KBM-7 (cell line): Measurements from ENCODE around the gene ADIPOQ.
"Not testable (repeated sequence)": the region's sequence is repeated elsewhere in the genome, so short reads cannot be mapped to it uniquely, and the experiment has no call there.

Experiments
- DNase-seq: peaks from one replicate; pipeline ENCODE4 v3.0.0-alpha.2; 2015
- in situ Hi-C: fragments of 300-500 bp; cut with MboI; formaldehyde crosslinking; loops from 2 replicates; pipeline ENCODE4 v1.14.3; 2020; ENCODE audit warnings: low sequenced_read_pairs, low pct_unique_long_range_greater_than_20kb, mixed read lengths

The ADIPOQ gene

GRCh38 chr3:186887507-186887938 lies 45.0 kb downstream of the ADIPOQ start:
- in situ Hi-C loops, DNase-seq: not testable (repeated sequence)

- peak; percentile 99 for DNase-seq
- in situ Hi-C loops, result no loop called here
Observed at GRCh38 chr3:186888569-186888968, 46.1 kb downstream of the ADIPOQ start.

GRCh38 chr3:186889698-186890097 lies 47.2 kb downstream of the ADIPOQ start:
- in situ Hi-C loops, result not testable (repeated sequence)

GRCh38 chr3:186890911-186891310 lies 48.4 kb downstream of the ADIPOQ start:
- in situ Hi-C loops, result no loop called here
- no peak for DNase-seq

More at GRCh38 chr3:186889698-186890097, 47.2 kb downstream of the ADIPOQ start:
- not testable (repeated sequence) for DNase-seq

- in situ Hi-C loops, DNase-seq: not testable (repeated sequence)
Observed at GRCh38 chr3:186893071-186893470, 50.6 kb downstream of the ADIPOQ start.

- DNase-seq, result no peak
- in situ Hi-C loops, result no loop called here
Observed at GRCh38 chr3:186895406-186895805, 52.9 kb downstream of the ADIPOQ start.

- no peak for DNase-seq
- in situ Hi-C loops, result no loop called here
Observed at GRCh38 chr3:186896006-186896405, 53.5 kb downstream of the ADIPOQ start.

GRCh38 chr3:186896875-186897274 lies 54.4 kb downstream of the ADIPOQ start:
- no peak for DNase-seq

GRCh38 chr3:186901135-186901734 lies 58.7 kb downstream of the ADIPOQ start:
- in situ Hi-C loops, result no loop called here
- no peak for DNase-seq

More at GRCh38 chr3:186896875-186897274, 54.4 kb downstream of the ADIPOQ start:
- in situ Hi-C loops, result no loop called here

GRCh38 chr3:186902154-186902553 lies 59.6 kb downstream of the ADIPOQ start:
- DNase-seq, result no peak

GRCh38 chr3:186902713-186903112 lies 60.2 kb downstream of the ADIPOQ start:
- in situ Hi-C loops, result no loop called here
- DNase-seq, result no peak

More at GRCh38 chr3:186902154-186902553, 59.6 kb downstream of the ADIPOQ start:
- in situ Hi-C loops, result no loop called here

- in situ Hi-C loops, DNase-seq: not testable (repeated sequence)
Observed at GRCh38 chr3:186903676-186904075, 61.2 kb downstream of the ADIPOQ start.

- DNase-seq, in situ Hi-C loops: not testable (repeated sequence)
Observed at GRCh38 chr3:186907075-186907474, 64.6 kb downstream of the ADIPOQ start.
